Smooth muscle cell (in vitro differentiated cells): Measurements from ENCODE around the gene CSE1L. TPM values are rescaled to one million over a fixed set of nuclear protein-coding genes. Genes with fewer than 3 reads are reported as not detected.

Experiments used
- DNase-seq: peaks from one replicate; lab custom pipeline; 2025; ENCODE audit not compliant: unreplicated experiment; lab: John Stamatoyannopoulos, UW
- H2AFZ ChIP-seq: fragments of 200-600 bp; sonication (generic); 2 replicates; pipeline ENCODE4 v1.6.0; 2016; ENCODE audit warnings: antibody characterized with exemption, low read depth, mild to moderate bottlenecking
- H3F3A ChIP-seq: fragments of 200-600 bp; sonication (generic); 2 replicates; pipeline ENCODE4 v1.6.0; 2017; ENCODE audit warnings: antibody characterized with exemption, low read depth
- H3K27ac ChIP-seq: fragments of 200-600 bp; sonication (generic); 2 replicates; pipeline ENCODE4 v1.5.1; 2016; ENCODE audit warnings: low read depth, mild to moderate bottlenecking
- H3K27me3 ChIP-seq: fragments of 200-600 bp; sonication (generic); 2 replicates; pipeline ENCODE4 v1.6.1; 2016; ENCODE audit warnings: low read depth, mild to moderate bottlenecking
- H3K36me3 ChIP-seq: fragments of 200-600 bp; sonication (generic); 2 replicates; pipeline ENCODE4 v1.5.1; 2016; ENCODE audit warnings: low read depth
- H3K4me1 ChIP-seq: fragments of 200-600 bp; sonication (generic); 2 replicates; pipeline ENCODE4 v1.5.1; 2016; ENCODE audit warnings: low read depth
- H3K4me2 ChIP-seq: fragments of 200-600 bp; sonication (generic); 2 replicates; pipeline ENCODE4 v1.6.0; 2016; ENCODE audit warnings: mild to moderate bottlenecking
- H3K4me3 ChIP-seq: fragments of 200-600 bp; sonication (generic); 2 replicates; pipeline ENCODE4 v1.5.1; 2016; ENCODE audit warnings: mild to moderate bottlenecking
- H3K79me2 ChIP-seq: fragments of 200-600 bp; sonication (generic); 2 replicates; pipeline ENCODE4 v1.6.0; 2016; ENCODE audit warnings: low read depth, mild to moderate bottlenecking
- H3K9ac ChIP-seq: fragments of 200-600 bp; sonication (generic); 2 replicates; pipeline ENCODE4 v1.6.0; 2016; ENCODE audit warnings: low read depth
- H3K9me3 ChIP-seq: fragments of 200-600 bp; sonication (generic); replicated peaks from 2 replicates; pipeline ENCODE4 v1.5.1; 2016; ENCODE audit warnings: low read depth
- H4K20me1 ChIP-seq: fragments of 200-600 bp; sonication (generic); 2 replicates; pipeline ENCODE4 v1.6.0; 2016; ENCODE audit warnings: low read depth
- CTCF ChIP-seq: fragments of 200-600 bp; sonication (generic); IDR thresholded peaks from 2 replicates; pipeline ENCODE4 v1.5.1; 2017; ENCODE audit warnings: borderline replicate concordance, mild to moderate bottlenecking, antibody characterized with exemption; ENCODE audit not compliant: insufficient read depth, poor library complexity, severe bottlenecking
- WGBS: methylation state at CpG from one replicate; pipeline ENCODE4 v1.1.7; 2016; ENCODE audit warnings: low lambda C conversion rate; 5-methylcytosine and 5-hydroxymethylcytosine counted together
- polyA plus RNA-seq: library from polyadenylated mRNA; unstranded; fragments of >200 nt; fragmentation: Nextera tagmentation; extraction: Ambion mirVana; gene quantifications from 2 replicates; pipeline ENCODE4 v1.2.1, GENCODE V29; 2016
- total RNA-seq: library from RNA; depleted of rRNA; stranded (reverse); fragments of >200 nt; gene quantifications from 2 replicates; pipeline ENCODE4 v1.2.3, GENCODE V29; 2014

The CSE1L gene
- total and polyA plus RNA-seq, 2 experiments from 2014 or later: 42.0 to 98.6 TPM

- H3K4me1 ChIP-seq: no peaks in the 10 kb centered on the region
- no peak for TF ChIP-seq CTCF
These were observed 64.9 kb downstream of the CSE1L start for GRCh38 chr20:49110767-49111694.

GRCh38 chr20:49112596-49113274, 66.6 kb downstream of the CSE1L start:
- 89% methylated on average over 15 of the region's 15 CpGs for WGBS
- no peak for DNase-seq
- Histone ChIP-seq H3K36me3 (peaks cover 19% of the 10 kb centered on the region), H2AFZ (no peak overlapping the region), H3K27ac (peak overlapping the region; percentile 28), H3K9ac (no peak overlapping the region), H3K4me2 (no peak overlapping the region), H3K4me3 (no peak overlapping the region), H3F3A (no peaks in the 10 kb centered on the region), H3K79me2 (no peaks in the 10 kb centered on the region), H3K27me3 (no peaks in the 10 kb centered on the region), H3K9me3 (no peaks in the 10 kb centered on the region), H4K20me1 (no peaks in the 10 kb centered on the region), H3K4me1 (no peaks in the 10 kb centered on the region)
- TF ChIP-seq CTCF: no peak

More at GRCh38 chr20:49110767-49111694, 64.9 kb downstream of the CSE1L start:
- no peaks in the 10 kb centered on the region for H3K27me3 ChIP-seq
- H2AFZ ChIP-seq: no peak overlapping the region
- no peaks in the 10 kb centered on the region for H3F3A ChIP-seq
- peaks cover 8% of the 10 kb centered on the region for H3K36me3 ChIP-seq
- no peak overlapping the region for H3K4me3 ChIP-seq
- DNase-seq: no peak
- no peak overlapping the region for H3K27ac ChIP-seq
- WGBS: 92% methylated on average over 6 of the region's 6 CpGs
- H3K4me2 ChIP-seq: no peak overlapping the region
- H3K9ac ChIP-seq: no peak overlapping the region
- H4K20me1 ChIP-seq: no peaks in the 10 kb centered on the region
- H3K9me3 ChIP-seq: no peaks in the 10 kb centered on the region
- H3K79me2 ChIP-seq: no peaks in the 10 kb centered on the region

- H3K79me2 ChIP-seq: no peaks in the 10 kb centered on the region
- no peaks in the 10 kb centered on the region for H3K4me1 ChIP-seq
- no peaks in the 10 kb centered on the region for H3F3A ChIP-seq
- peaks cover 3% of the 10 kb centered on the region for H4K20me1 ChIP-seq
- H3K27me3 ChIP-seq: no peaks in the 10 kb centered on the region
- H3K4me2 ChIP-seq: no peak overlapping the region
- no peak overlapping the region for H3K27ac ChIP-seq
- H3K9ac ChIP-seq: no peak overlapping the region
- WGBS: 86% methylated on average over 7 of the region's 7 CpGs
- DNase-seq: no peak
- TF ChIP-seq CTCF: no peak
- H3K9me3 ChIP-seq: no peaks in the 10 kb centered on the region
- H3K4me3 ChIP-seq: no peak overlapping the region
- H2AFZ ChIP-seq: no peak overlapping the region
- peaks cover 35% of the 10 kb centered on the region for H3K36me3 ChIP-seq
These were observed 69.5 kb downstream of the CSE1L start for GRCh38 chr20:49115564-49115963.
